H9 (cell line): ENCODE results near the gene PTPRN2. TPM values are rescaled to one million over a fixed set of nuclear protein-coding genes. Genes with fewer than 3 reads are reported as not detected.

ENCODE experiments used
- DNase-seq: peaks from one replicate; pipeline ENCODE4 v3.0.0-alpha.2; 2017
- H2AFZ ChIP-seq: one replicate; pipeline ENCODE4 v1.6.1; 2013; ENCODE audit warnings: mild to moderate bottlenecking, low read length, control low read depth, moderate library complexity
- H2AK5ac ChIP-seq: 2 replicates; pipeline ENCODE4 v1.6.1; 2013; ENCODE audit warnings: low read length, control low read depth, mixed read lengths; ENCODE audit not compliant: insufficient read length
- H2BK120ac ChIP-seq: one replicate; pipeline ENCODE4 v1.6.1; 2013; ENCODE audit warnings: low read depth, mild to moderate bottlenecking, low read length, control low read depth, inconsistent platforms; ENCODE audit not compliant: poor library complexity, severe bottlenecking
- H2BK12ac ChIP-seq: 2 replicates; pipeline ENCODE4 v1.6.1; 2013; ENCODE audit warnings: low read length, control low read depth, mixed read lengths, low read depth; ENCODE audit not compliant: insufficient read length
- H2BK15ac ChIP-seq: 2 replicates; pipeline ENCODE4 v1.6.1; 2013; ENCODE audit warnings: low read depth, low read length, control low read depth
- H2BK20ac ChIP-seq: one replicate; pipeline ENCODE4 v1.6.1; 2013; ENCODE audit warnings: low read depth, mild to moderate bottlenecking, low read length, control low read depth, inconsistent platforms; ENCODE audit not compliant: poor library complexity, severe bottlenecking
- H2BK5ac ChIP-seq: 2 replicates; pipeline ENCODE4 v1.6.1; 2013; ENCODE audit warnings: low read length, control low read depth, mixed read lengths; ENCODE audit not compliant: insufficient read length
- H3K14ac ChIP-seq: 2 replicates; pipeline ENCODE4 v1.6.1; 2013; ENCODE audit warnings: low read length, control low read depth; ENCODE audit not compliant: insufficient read depth
- H3K18ac ChIP-seq: 2 replicates; pipeline ENCODE4 v1.6.1; 2013; ENCODE audit warnings: low read depth, mild to moderate bottlenecking, mixed read lengths, low read length, control low read depth; ENCODE audit not compliant: insufficient read length
- H3K23ac ChIP-seq: 2 replicates; pipeline ENCODE4 v1.6.1; 2013; ENCODE audit warnings: low read length, control low read depth, mixed read lengths, low read depth; ENCODE audit not compliant: insufficient read length
- H3K23me2 ChIP-seq: 2 replicates; pipeline ENCODE4 v1.6.1; 2013; ENCODE audit warnings: low read depth, mild to moderate bottlenecking, mixed read lengths, low read length, control low read depth; ENCODE audit not compliant: insufficient read length, poor library complexity, severe bottlenecking
- H3K27ac ChIP-seq: 2 replicates; pipeline ENCODE4 v1.5.1; 2013; ENCODE audit warnings: low read length, control low read depth, mixed read lengths, low read depth; ENCODE audit not compliant: insufficient read length
- H3K27me3 ChIP-seq: 2 replicates; pipeline ENCODE4 v1.6.1; 2013; ENCODE audit warnings: low read length, control low read depth, inconsistent platforms; ENCODE audit not compliant: insufficient read depth
- H3K4ac ChIP-seq: 2 replicates; pipeline ENCODE4 v1.6.1; 2013; ENCODE audit warnings: low read depth, mild to moderate bottlenecking, control low read depth, inconsistent platforms, low read length, moderate library complexity
- H3K4me1 ChIP-seq: 2 replicates; pipeline ENCODE4 v1.6.1; 2013; ENCODE audit warnings: low read length, control low read depth, inconsistent platforms; ENCODE audit not compliant: insufficient read depth
- H3K4me2 ChIP-seq: 2 replicates; pipeline ENCODE4 v1.6.1; 2013; ENCODE audit warnings: low read length, control low read depth, mixed read lengths; ENCODE audit not compliant: insufficient read length, insufficient read depth
- H3K56ac ChIP-seq: 2 replicates; pipeline ENCODE4 v1.6.1; 2013; ENCODE audit warnings: low read depth, mild to moderate bottlenecking, mixed read lengths, low read length, control low read depth; ENCODE audit not compliant: insufficient read length
- H3K79me1 ChIP-seq: 2 replicates; pipeline ENCODE4 v1.6.1; 2013; ENCODE audit warnings: low read depth, mild to moderate bottlenecking, moderate library complexity, low read length, control low read depth, inconsistent platforms; ENCODE audit not compliant: insufficient read depth, poor library complexity, severe bottlenecking
- H3K79me2 ChIP-seq: 2 replicates; pipeline ENCODE4 v1.6.1; 2013; ENCODE audit warnings: low read length, control low read depth, inconsistent platforms; ENCODE audit not compliant: insufficient read depth
- H3K9ac ChIP-seq: 2 replicates; pipeline ENCODE4 v1.6.1; 2013; ENCODE audit warnings: low read length, control low read depth, mixed read lengths; ENCODE audit not compliant: insufficient read length; ENCODE audit errors: extremely low read depth
- H3K9me3 ChIP-seq: one replicate; pipeline ENCODE4 v1.6.1; 2013; ENCODE audit warnings: low read depth, low read length, inconsistent platforms; ENCODE audit not compliant: control insufficient read depth
- H3T11ph ChIP-seq: one replicate; pipeline ENCODE4 v1.6.1; 2013; ENCODE audit warnings: mild to moderate bottlenecking, low read length, control low read depth, inconsistent platforms
- H4K20me1 ChIP-seq: one replicate; pipeline ENCODE4 v1.6.1; 2013; ENCODE audit not compliant: control insufficient read depth, insufficient read length, insufficient read depth
- H4K5ac ChIP-seq: 2 replicates; pipeline ENCODE4 v1.6.1; 2013; ENCODE audit warnings: low read depth, mild to moderate bottlenecking, mixed read lengths, low read length, control low read depth; ENCODE audit not compliant: insufficient read length
- H4K8ac ChIP-seq: replicated peaks from 2 replicates; pipeline ENCODE4 v1.6.1; 2013; ENCODE audit warnings: low read length, control low read depth, mixed read lengths, low read depth; ENCODE audit not compliant: insufficient read length
- H4K91ac ChIP-seq: 2 replicates; pipeline ENCODE4 v1.6.1; 2013; ENCODE audit warnings: low read depth, mild to moderate bottlenecking, moderate library complexity, mixed read lengths, low read length, control low read depth; ENCODE audit not compliant: insufficient read length
- H3K27ac Mint-ChIP-seq, 3 experiments: 2 replicates in 2 of 3; 3 replicates in 1 of 3; pipeline ENCODE4 v1.8.0; 2020 to 2021; ENCODE audit warnings: mixed read lengths in 3 of 3, mild to moderate bottlenecking in 1 of 3, moderate library complexity in 1 of 3
- H3K27me3 Mint-ChIP-seq: 2 replicates; pipeline ENCODE4 v1.8.0; 2021; ENCODE audit warnings: low read depth, mild to moderate bottlenecking, moderate library complexity, mixed read lengths
- H3K36me3 Mint-ChIP-seq, 3 experiments: 2 replicates in 2 of 3; 3 replicates in 1 of 3; pipeline ENCODE4 v1.8.0; 2020 to 2021; ENCODE audit warnings: low read depth in 3 of 3, mixed read lengths in 3 of 3; ENCODE audit not compliant: insufficient read depth in 1 of 3
- H3K4me1 Mint-ChIP-seq, 2 experiments: 2 replicates each; pipeline ENCODE4 v1.8.0; 2020; ENCODE audit warnings: mixed read lengths in 2 of 2
- H3K4me3 Mint-ChIP-seq, 2 experiments: 2 replicates in 1 of 2; 3 replicates in 1 of 2; pipeline ENCODE4 v1.8.0; 2020 to 2021; ENCODE audit warnings: mild to moderate bottlenecking in 2 of 2, mixed read lengths in 2 of 2, moderate library complexity in 1 of 2
- H3K9me3 Mint-ChIP-seq, 2 experiments: 2 replicates in 1 of 2; 3 replicates in 1 of 2; pipeline ENCODE4 v1.8.0; 2020; ENCODE audit warnings: mild to moderate bottlenecking in 2 of 2, mixed read lengths in 2 of 2, moderate library complexity in 1 of 2
- CTCF ChIP-seq: fragments of 200-600 bp; sonication (generic); conservative IDR thresholded peaks from 3 replicates; pipeline ENCODE4 v1.8.0; 2021; ENCODE audit warnings: antibody characterized with exemption, mild to moderate bottlenecking
- WGBS: extraction: QIAGEN DNeasy Blood & Tissue Kit; methylation state at CpG from one replicate; pipeline ENCODE4 v1.1.7; 2013; ENCODE audit warnings: missing lambda C conversion rate, low lambda C conversion rate, mixed read lengths; ENCODE audit not compliant: insufficient read length; ENCODE audit errors: extremely low coverage; 5-methylcytosine and 5-hydroxymethylcytosine counted together
- total RNA-seq: library from RNA; stranded (reverse); gene quantifications from 2 replicates; pipeline ENCODE4 v1.2.1, GENCODE V29; 2021

PTPRN2 gene
- total RNA-seq, 1 experiment from 2014 or later, result 5.2 TPM

- peak overlapping the region; percentile 4 to 74; a peak in 4 of 5 replicates for H3K4me3 Mint-ChIP-seq
- peak; percentile 25 for DNase-seq
- H3K27me3 ChIP-seq, result peaks cover 75% of the 10 kb centered on the region
- H3K27me3 Mint-ChIP-seq, result peaks cover 96% of the 10 kb centered on the region
- no peak overlapping the region for H4K8ac ChIP-seq
- H3K4ac ChIP-seq, result no peak overlapping the region
- H2AFZ ChIP-seq, result no peak overlapping the region
- no peak overlapping the region for H4K5ac ChIP-seq
- no peak overlapping the region for H2BK5ac ChIP-seq
- no peak overlapping the region for H2BK12ac ChIP-seq
- H3K27ac Mint-ChIP-seq, result no peak overlapping the region
- H3K14ac ChIP-seq, result no peak overlapping the region
- no peaks in the 10 kb centered on the region for H4K20me1 ChIP-seq
- peaks cover 11 to 62% of the 10 kb centered on the region in 2 experiments for H3K4me1 Mint-ChIP-seq
- H3K4me2 ChIP-seq, result peak overlapping the region; percentile 86
- H3K27ac ChIP-seq, result no peak overlapping the region
- TF ChIP-seq CTCF, result no peak
- no peaks in the 10 kb centered on the region; a peak in 2 of 7 replicates for H3K36me3 Mint-ChIP-seq
- H3K23me2 ChIP-seq, result peaks cover 9% of the 10 kb centered on the region
- H3K4me1 ChIP-seq, result no peaks in the 10 kb centered on the region
- H3K79me2 ChIP-seq, result no peaks in the 10 kb centered on the region
- no peak overlapping the region for H4K91ac ChIP-seq
- no peak overlapping the region for H2BK15ac ChIP-seq
- H3K23ac ChIP-seq, result no peak overlapping the region
- no peak overlapping the region for H3T11ph ChIP-seq
- no peak overlapping the region for H2BK20ac ChIP-seq
- no peak overlapping the region for H3K56ac ChIP-seq
- no peak overlapping the region for H2BK120ac ChIP-seq
- no peaks in the 10 kb centered on the region for H3K9me3 Mint-ChIP-seq
- no peaks in the 10 kb centered on the region for H3K9me3 ChIP-seq
- no CpG with 5 or more reads among the region's 20 CpGs for WGBS
- no peaks in the 10 kb centered on the region for H3K79me1 ChIP-seq
- no peak overlapping the region for H3K9ac ChIP-seq
- no peak overlapping the region for H3K18ac ChIP-seq
- no peak overlapping the region for H2AK5ac ChIP-seq
Observed at GRCh38 chr7:157683747-157684156, 903.9 kb downstream of the PTPRN2 start.
